HCT116 (cell line): ENCODE measurements around the gene PTPRF. TPM values are rescaled to one million over a fixed set of nuclear protein-coding genes. Genes with fewer than 3 reads are reported as not detected.

Experiments used
- ATAC-seq: fragments of 200-7000 bp; cut with Tn5 transposase; 2 replicates; pipeline ENCODE4 v1.9.1; 2020; ENCODE audit warnings: mild to moderate bottlenecking, moderate library complexity
- BruUV-seq: library from RNA; stranded (reverse); fragments of 400-500 nt; replicated peaks from 2 replicates; lab custom pipeline; 2021; lab: Mats Ljungman, UMichigan
- CTCF ChIA-PET: fragments of 300-600 bp; sonication (Branson Sonifier 250); formaldehyde crosslinking; loops from one replicate; lab custom pipeline; 2021; ENCODE audit warnings: antibody characterized with exemption; lab: Charles Lee
- POLR2A ChIA-PET: fragments of 300-600, 350-600 bp; sonication (Branson Sonifier 250); formaldehyde crosslinking; loops from one replicate; lab custom pipeline; 2021; ENCODE audit warnings: antibody characterized with exemption; lab: Charles Lee
- RAD21 ChIA-PET, 2 experiments: fragments of 300-600 bp; sonication (Branson Sonifier 250); formaldehyde crosslinking; loops; one replicate each; lab custom pipeline; 2023; ENCODE audit warnings: low total read pairs in 2 of 2; ENCODE audit not compliant: uncharacterized antibody in 2 of 2, unreplicated experiment in 2 of 2, low non-redundant PET in 1 of 2; lab: Charles Lee
- DNase-seq: peaks from one replicate; pipeline ENCODE4 v3.0.0-alpha.2; 2010; ENCODE audit warnings: low read depth, low spot score
- H2AFZ ChIP-seq: fragments of 200-600 bp; shearing (Covaris generic), sonication (generic); 2 replicates; pipeline ENCODE4 v1.6.1; 2017; ENCODE audit warnings: low read depth, mixed run types, mixed read lengths, antibody characterized with exemption, low read length; ENCODE audit not compliant: poor library complexity, severe bottlenecking
- H3K27ac ChIP-seq: 2 replicates; pipeline ENCODE4 v1.5.1; 2012; ENCODE audit warnings: low read depth, low read length
- H3K27me3 ChIP-seq: fragments of 200-600 bp; sonication (generic); 2 replicates; pipeline ENCODE4 v1.6.1; 2016; ENCODE audit warnings: mixed run types, low read length, mixed read lengths; ENCODE audit not compliant: insufficient read depth
- H3K36me3 ChIP-seq, 2 experiments: fragments of 200-500 bp in 1 of 2; fragments of 200-600 bp in 1 of 2; sonication (Bioruptor generic) in 1 of 2; sonication (generic) in 1 of 2; 2 replicates each; pipeline versions ENCODE4 v1.5.1 to v1.6.1; 2014 to 2016; ENCODE audit warnings: low read length in 2 of 2, inconsistent platforms in 1 of 2, mixed read lengths in 1 of 2, mixed run types in 1 of 2; ENCODE audit not compliant: insufficient read depth in 2 of 2, control insufficient read depth in 1 of 2
- H3K4me1 ChIP-seq, 2 experiments: fragments of 200-600 bp in 1 of 2; sonication (generic) in 1 of 2; 2 replicates each; pipeline versions ENCODE4 v1.5.1 to v1.6.1; 2012 to 2017; ENCODE audit warnings: low read length in 2 of 2, inconsistent platforms in 1 of 2, mild to moderate bottlenecking in 1 of 2, mixed read lengths in 1 of 2, mixed run types in 1 of 2, moderate library complexity in 1 of 2; ENCODE audit not compliant: insufficient read depth in 2 of 2, control insufficient read depth in 1 of 2
- H3K4me2 ChIP-seq: fragments of 200-600 bp; sonication (generic); 2 replicates; pipeline ENCODE4 v1.6.1; 2017; ENCODE audit warnings: mixed run types, low read length, mixed read lengths
- H3K4me3 ChIP-seq, 2 experiments: fragments of 200-600 bp in 1 of 2; sonication (generic) in 1 of 2; replicated peaks in 1 of 2; 2 replicates each; pipeline ENCODE4 v1.5.1; 2011 to 2016; ENCODE audit warnings: low read length in 2 of 2, control low read depth in 1 of 2, low read depth in 1 of 2, mild to moderate bottlenecking in 1 of 2, mixed read lengths in 1 of 2, mixed run types in 1 of 2
- H3K79me2 ChIP-seq: fragments of 200-600 bp; sonication (generic); 2 replicates; pipeline ENCODE4 v1.6.1; 2017; ENCODE audit warnings: mild to moderate bottlenecking, mixed run types, low read length, moderate library complexity, mixed read lengths; ENCODE audit not compliant: insufficient read depth
- H3K9ac ChIP-seq: fragments of 200-600 bp; sonication (generic); 2 replicates; pipeline ENCODE4 v1.6.1; 2016; ENCODE audit warnings: low read length, mixed read lengths
- H3K9me2 ChIP-seq: fragments of 200-600 bp; sonication (generic), shearing (Covaris generic); 2 replicates; pipeline ENCODE4 v1.6.1; 2017; ENCODE audit warnings: mixed run types, mild to moderate bottlenecking, moderate library complexity; ENCODE audit not compliant: insufficient read depth
- H3K9me3 ChIP-seq, 2 experiments: fragments of 200-500 bp in 1 of 2; fragments of 200-600 bp in 1 of 2; sonication (Bioruptor generic) in 1 of 2; sonication (generic) in 1 of 2; 2 replicates each; pipeline ENCODE4 v1.6.1; 2014 to 2017; ENCODE audit warnings: low read length in 2 of 2, mixed read lengths in 2 of 2, inconsistent platforms in 1 of 2, low read depth in 1 of 2, mild to moderate bottlenecking in 1 of 2, mixed run types in 1 of 2, moderate library complexity in 1 of 2; ENCODE audit not compliant: control insufficient read depth in 1 of 2, insufficient read depth in 1 of 2
- H4K20me1 ChIP-seq: fragments of 200-600 bp; sonication (generic), shearing (Covaris generic); 2 replicates; pipeline ENCODE4 v1.6.1; 2017; ENCODE audit warnings: mixed run types, mild to moderate bottlenecking, moderate library complexity; ENCODE audit not compliant: insufficient read depth
- CBX3 ChIP-seq: IDR thresholded peaks from 2 replicates; pipeline ENCODE4 v1.6.1; 2012; ENCODE audit warnings: low read depth
- ELF1 ChIP-seq: IDR thresholded peaks from 2 replicates; pipeline ENCODE4 v1.6.1; 2012; ENCODE audit warnings: low read depth, borderline replicate concordance
- EZH2 ChIP-seq: fragments of 200-600 bp; sonication (generic); IDR thresholded peaks from 2 replicates; pipeline ENCODE4 v1.6.1; 2017; ENCODE audit warnings: antibody characterized with exemption, mixed run types
- EZH2phosphoT487 ChIP-seq: fragments of 200-600 bp; IDR thresholded peaks from 2 replicates; pipeline ENCODE4 v1.6.1; 2018; ENCODE audit warnings: antibody characterized with exemption, borderline replicate concordance
- JUND ChIP-seq: IDR thresholded peaks from 2 replicates; pipeline ENCODE4 v1.6.1; 2012
- POLR2A ChIP-seq: IDR thresholded peaks from 2 replicates; pipeline ENCODE4 v1.7.0; 2011; ENCODE audit warnings: borderline replicate concordance; ENCODE audit not compliant: insufficient read depth, insufficient read length; ENCODE audit errors: extremely low read depth
- POLR2AphosphoS5 ChIP-seq: IDR thresholded peaks from 2 replicates; pipeline ENCODE4 v1.6.1; 2011; ENCODE audit warnings: mild to moderate bottlenecking, low read depth, low read length, moderate library complexity
- RAD21 ChIP-seq: IDR thresholded peaks from 2 replicates; pipeline ENCODE4 v1.6.1; 2012; ENCODE audit warnings: low read depth, mild to moderate bottlenecking
- SP1 ChIP-seq: IDR thresholded peaks from 2 replicates; pipeline ENCODE4 v1.6.1; 2012; ENCODE audit warnings: low read depth
- SRF ChIP-seq: IDR thresholded peaks from 2 replicates; pipeline ENCODE4 v1.6.1; 2012; ENCODE audit warnings: low read depth
- TCF7L2 ChIP-seq: IDR thresholded peaks from 2 replicates; pipeline ENCODE4 v1.7.0; 2011; ENCODE audit warnings: borderline replicate concordance, inconsistent platforms; ENCODE audit not compliant: insufficient read depth, insufficient read length; ENCODE audit errors: extremely low read depth
- YY1 ChIP-seq: IDR thresholded peaks from 2 replicates; pipeline ENCODE4 v1.6.1; 2011; ENCODE audit warnings: low read length, low read depth, moderate library complexity, mild to moderate bottlenecking; ENCODE audit not compliant: insufficient replicate concordance; ENCODE audit errors: extremely low read depth
- ZFX ChIP-seq: fragments of 450-650 bp; IDR thresholded peaks from 2 replicates; pipeline ENCODE4 v1.6.1; 2017
- intact Hi-C: fragments of 100-400 bp; cut with micrococcal nuclease; formaldehyde crosslinking; loops from 2 replicates; pipeline ENCODE4 v1.10.0; 2022
- total RNA-seq: library from RNA; stranded (reverse); gene quantifications from one replicate; pipeline ENCODE4 v1.2.1, GENCODE V29; 2021; ENCODE audit not compliant: unreplicated experiment
- TF ChIP-seq, protein P1 (sequence below): IDR thresholded peaks from 2 replicates; pipeline ENCODE4 v1.6.1; 2012
- TF ChIP-seq, protein P2 (sequence below): IDR thresholded peaks from 2 replicates; pipeline ENCODE4 v1.6.1; 2012; ENCODE audit warnings: low read depth
- TF ChIP-seq, protein P3 (sequence below): IDR thresholded peaks from 2 replicates; pipeline ENCODE4 v1.6.1; 2011; ENCODE audit warnings: mild to moderate bottlenecking, low read length, moderate library complexity; ENCODE audit not compliant: insufficient replicate concordance; ENCODE audit errors: extremely low read depth

The PTPRF gene
- total RNA-seq, 1 experiment from 2014 or later: 224 TPM

DNA sequence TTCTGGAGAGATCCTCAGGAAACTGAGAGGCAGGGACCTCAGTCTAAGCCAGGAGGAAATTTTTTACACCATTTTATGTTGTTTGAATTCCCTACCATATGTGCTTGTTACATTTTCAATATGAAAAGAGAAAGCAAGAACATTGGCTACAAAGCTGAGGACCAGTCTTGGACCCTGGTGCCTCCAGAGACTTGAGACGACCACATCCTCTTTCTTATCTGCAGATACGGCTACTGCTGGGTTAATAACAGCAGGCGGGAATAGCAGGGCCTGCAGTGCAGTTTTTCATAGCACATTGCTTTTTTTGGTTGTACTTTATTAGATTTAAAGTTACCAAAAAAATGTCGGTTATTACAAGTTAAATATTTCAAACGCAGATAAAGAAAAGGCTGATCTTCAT is 123.2 kb downstream of the PTPRF start:
- DNase-seq (no peak), ATAC-seq (no peak)
- no peak overlapping the region for H3K9ac ChIP-seq
- H3K4me2 ChIP-seq: no peak overlapping the region
- no peaks in the 10 kb centered on the region for H3K9me2 ChIP-seq
- BruUV-seq: no TSS peak
- peaks cover 5 to 16% of the 10 kb centered on the region in 2 experiments; a peak in 3 of 4 replicates for H3K4me1 ChIP-seq
- H3K9me3 ChIP-seq: no peaks in the 10 kb centered on the region
- ChIA-PET POLR2A (interaction anchor here (1.5 kb wide), 1 partner anchor 10 kb away, joined by 4 read pairs; no protein-coding TSS in a partner anchor), CTCF (interaction anchor here (0.7 to 1.0 kb wide), 2 partner anchors 9 to 281 kb away, joined by 3 to 4 read pairs; no protein-coding TSS in a partner anchor), RAD21 (no interaction called here)
- no peak overlapping the region for H2AFZ ChIP-seq
- H3K4me3 ChIP-seq: no peak overlapping the region
- H3K27me3 ChIP-seq: no peaks in the 10 kb centered on the region
- TF ChIP-seq, protein P1, sequence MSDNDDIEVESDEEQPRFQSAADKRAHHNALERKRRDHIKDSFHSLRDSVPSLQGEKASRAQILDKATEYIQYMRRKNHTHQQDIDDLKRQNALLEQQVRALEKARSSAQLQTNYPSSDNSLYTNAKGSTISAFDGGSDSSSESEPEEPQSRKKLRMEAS: no peak
- no peak for TF ChIP-seq ELF1
- TF ChIP-seq TCF7L2: no peak
- no peak for TF ChIP-seq POLR2AphosphoS5
- no peak for TF ChIP-seq CBX3
- no peak for TF ChIP-seq POLR2A
- TF ChIP-seq RAD21: no peak
- TF ChIP-seq YY1: no peak
- TF ChIP-seq ZFX: no peak
- TF ChIP-seq SP1: no peak
- TF ChIP-seq, protein P2, sequence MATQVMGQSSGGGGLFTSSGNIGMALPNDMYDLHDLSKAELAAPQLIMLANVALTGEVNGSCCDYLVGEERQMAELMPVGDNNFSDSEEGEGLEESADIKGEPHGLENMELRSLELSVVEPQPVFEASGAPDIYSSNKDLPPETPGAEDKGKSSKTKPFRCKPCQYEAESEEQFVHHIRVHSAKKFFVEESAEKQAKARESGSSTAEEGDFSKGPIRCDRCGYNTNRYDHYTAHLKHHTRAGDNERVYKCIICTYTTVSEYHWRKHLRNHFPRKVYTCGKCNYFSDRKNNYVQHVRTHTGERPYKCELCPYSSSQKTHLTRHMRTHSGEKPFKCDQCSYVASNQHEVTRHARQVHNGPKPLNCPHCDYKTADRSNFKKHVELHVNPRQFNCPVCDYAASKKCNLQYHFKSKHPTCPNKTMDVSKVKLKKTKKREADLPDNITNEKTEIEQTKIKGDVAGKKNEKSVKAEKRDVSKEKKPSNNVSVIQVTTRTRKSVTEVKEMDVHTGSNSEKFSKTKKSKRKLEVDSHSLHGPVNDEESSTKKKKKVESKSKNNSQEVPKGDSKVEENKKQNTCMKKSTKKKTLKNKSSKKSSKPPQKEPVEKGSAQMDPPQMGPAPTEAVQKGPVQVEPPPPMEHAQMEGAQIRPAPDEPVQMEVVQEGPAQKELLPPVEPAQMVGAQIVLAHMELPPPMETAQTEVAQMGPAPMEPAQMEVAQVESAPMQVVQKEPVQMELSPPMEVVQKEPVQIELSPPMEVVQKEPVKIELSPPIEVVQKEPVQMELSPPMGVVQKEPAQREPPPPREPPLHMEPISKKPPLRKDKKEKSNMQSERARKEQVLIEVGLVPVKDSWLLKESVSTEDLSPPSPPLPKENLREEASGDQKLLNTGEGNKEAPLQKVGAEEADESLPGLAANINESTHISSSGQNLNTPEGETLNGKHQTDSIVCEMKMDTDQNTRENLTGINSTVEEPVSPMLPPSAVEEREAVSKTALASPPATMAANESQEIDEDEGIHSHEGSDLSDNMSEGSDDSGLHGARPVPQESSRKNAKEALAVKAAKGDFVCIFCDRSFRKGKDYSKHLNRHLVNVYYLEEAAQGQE: no peak
- TF ChIP-seq EZH2phosphoT487: no peak
- no peak for TF ChIP-seq SRF
- TF ChIP-seq, protein P3, sequence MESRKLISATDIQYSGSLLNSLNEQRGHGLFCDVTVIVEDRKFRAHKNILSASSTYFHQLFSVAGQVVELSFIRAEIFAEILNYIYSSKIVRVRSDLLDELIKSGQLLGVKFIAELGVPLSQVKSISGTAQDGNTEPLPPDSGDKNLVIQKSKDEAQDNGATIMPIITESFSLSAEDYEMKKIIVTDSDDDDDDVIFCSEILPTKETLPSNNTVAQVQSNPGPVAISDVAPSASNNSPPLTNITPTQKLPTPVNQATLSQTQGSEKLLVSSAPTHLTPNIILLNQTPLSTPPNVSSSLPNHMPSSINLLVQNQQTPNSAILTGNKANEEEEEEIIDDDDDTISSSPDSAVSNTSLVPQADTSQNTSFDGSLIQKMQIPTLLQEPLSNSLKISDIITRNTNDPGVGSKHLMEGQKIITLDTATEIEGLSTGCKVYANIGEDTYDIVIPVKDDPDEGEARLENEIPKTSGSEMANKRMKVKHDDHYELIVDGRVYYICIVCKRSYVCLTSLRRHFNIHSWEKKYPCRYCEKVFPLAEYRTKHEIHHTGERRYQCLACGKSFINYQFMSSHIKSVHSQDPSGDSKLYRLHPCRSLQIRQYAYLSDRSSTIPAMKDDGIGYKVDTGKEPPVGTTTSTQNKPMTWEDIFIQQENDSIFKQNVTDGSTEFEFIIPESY: no peak
- no peak for TF ChIP-seq JUND
- TF ChIP-seq EZH2: no peak
- intact Hi-C loops: no loop called here
- H3K27ac ChIP-seq: no peak overlapping the region
- H3K79me2 ChIP-seq: peaks cover 45% of the 10 kb centered on the region
- H3K36me3 ChIP-seq: peaks cover 22 to 38% of the 10 kb centered on the region in 2 experiments
- H4K20me1 ChIP-seq: no peaks in the 10 kb centered on the region
